H1 (cell line): ENCODE results near the gene PCDH9. TPM values are rescaled to one million over a fixed set of nuclear protein-coding genes. Genes with fewer than 3 reads are reported as not detected.

Experiments
- BRCA1 ChIP-seq: IDR thresholded peaks from 2 replicates; pipeline ENCODE4 v1.6.1; 2012; ENCODE audit warnings: low read depth, low read length, improper control_type of control experiment
- CBX8 ChIP-seq: fragments of 300-800, 300-1000 bp; sonication (generic); IDR thresholded peaks from 2 replicates; pipeline ENCODE4 v1.7.1; 2016; ENCODE audit warnings: low read depth, low read length, borderline replicate concordance
- CHD2 ChIP-seq: IDR thresholded peaks from 2 replicates; pipeline ENCODE4 v1.6.1; 2012; ENCODE audit warnings: low read length, improper control_type of control experiment
- GABPA ChIP-seq: IDR thresholded peaks from 2 replicates; pipeline ENCODE4 v1.6.1; 2011; ENCODE audit warnings: mild to moderate bottlenecking, low read length, moderate library complexity, borderline replicate concordance; ENCODE audit not compliant: insufficient read depth
- SIRT6 ChIP-seq: IDR thresholded peaks from one replicate; pipeline ENCODE4 v1.7.1; 2012; ENCODE audit warnings: low read length, inconsistent platforms
- polyA plus RNA-seq, 7 experiments: library from polyadenylated mRNA; depleted of rRNA in 3 of 7; stranded (reverse) in 5 of 7; unstranded in 2 of 7; fragments of >200 nt in 5 of 7; fragments of 200-250 nt in 2 of 7; gene quantifications; 1 replicate in 5 of 7; 2 replicates in 1 of 7; 4 replicates in 1 of 7; pipeline versions ENCODE4 v1.2.1 to v1.2.3, GENCODE V29; 2011 to 2013; ENCODE audit warnings: missing spikeins in 2 of 7, mixed read lengths in 2 of 7
- total RNA-seq: library from RNA; stranded (reverse); fragmentation: NEBNext Ultra II Directional; extraction: Animal tissue kit (Norgen Biotek cat#: 25700); gene quantifications from 2 replicates; pipeline ENCODE4 v1.2.1, GENCODE V29; 2021

PCDH9 gene
- total and polyA plus RNA-seq, 2 of the 8 experiments (the other 6 are each of a cell fraction or from before 2014, with no cell fraction given), result 0.12 to 0.60 TPM

GRCh38 chr13:66992183-66992582, 238.0 kb downstream of the PCDH9 start (continued):
- no peak for TF ChIP-seq CHD2
- no peak for TF ChIP-seq CBX8
- no peak for TF ChIP-seq SIRT6
- TF ChIP-seq GABPA, result no peak
- no peak for TF ChIP-seq BRCA1
